SU-DHL-6 (cell line): ENCODE results near the gene AMFR.

Experiments used
- CTCF ChIP-seq: fragments of 200-600 bp; sonication (generic); IDR thresholded peaks from one replicate; pipeline ENCODE4 v1.5.1; 2017; ENCODE audit warnings: antibody characterized with exemption, mild to moderate bottlenecking, low read length, moderate library complexity; ENCODE audit not compliant: insufficient read depth, poor library complexity, severe bottlenecking
- EZH2phosphoT487 ChIP-seq: fragments of 200-600 bp; sonication (generic), shearing (Covaris generic); conservative IDR thresholded peaks from 2 replicates; pipeline ENCODE4 v1.6.1; 2018; ENCODE audit warnings: mild to moderate bottlenecking, antibody characterized with exemption, low read length, moderate library complexity, mixed read lengths

- TF ChIP-seq CTCF = no peak
- no peak for TF ChIP-seq EZH2phosphoT487
Measured at GRCh38 chr16:56337858-56338325, 87.5 kb downstream of the AMFR start.
